Right renal cortex interstitium (tissue), 3 donors: ENCODE measurements around the gene KRT33A. TPM values are rescaled to one million over a fixed set of nuclear protein-coding genes. Genes with fewer than 3 reads are reported as not detected.

ENCODE experiments used
- DNase-seq, 3 donors: peaks; one replicate each; pipeline ENCODE4 v3.0.0-alpha.2; 2013; ENCODE audit warnings: low read depth in 3 of 3, low spot score in 2 of 3
- polyA plus RNA-seq, 3 donors: library from polyadenylated mRNA; unstranded; fragments of 120-200 nt; gene quantifications; one replicate each; pipeline ENCODE4 v1.2.1, GENCODE V29; 2013; ENCODE audit not compliant: insufficient read length in 3 of 3

KRT33A gene
- polyA plus RNA-seq, 3 donors, result not detected

- DNase-seq, result no peak
These were observed 42.2 kb downstream of the KRT33A start for GRCh38 chr17:41308251-41308917.

GRCh38 chr17:41307647-41308046, 43.0 kb downstream of the KRT33A start:
- DNase-seq, result no peak

- DNase-seq, result no peak
These were observed 46.5 kb downstream of the KRT33A start for GRCh38 chr17:41304091-41304490.

DNA sequence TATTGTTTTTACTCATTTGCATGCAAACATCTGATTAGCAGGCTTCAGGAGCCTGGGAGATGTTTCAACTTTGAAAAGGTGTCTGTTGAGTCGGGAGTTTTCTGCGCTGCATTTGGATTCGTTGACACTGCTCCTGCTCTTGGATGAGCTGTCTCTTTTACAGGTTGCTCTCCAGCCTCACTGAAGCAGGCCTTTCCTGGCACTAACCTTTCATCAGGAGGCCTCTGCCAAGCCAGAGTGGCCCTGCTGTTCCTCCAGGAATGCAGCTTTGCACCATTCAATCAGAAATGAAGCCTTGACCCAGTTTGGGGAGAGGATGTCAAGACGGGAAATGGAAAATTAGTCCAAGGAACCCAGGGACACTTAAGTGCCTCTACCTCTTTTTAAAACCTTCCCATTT, 47.6 kb downstream of the KRT33A start:
- no peak for DNase-seq

DNA sequence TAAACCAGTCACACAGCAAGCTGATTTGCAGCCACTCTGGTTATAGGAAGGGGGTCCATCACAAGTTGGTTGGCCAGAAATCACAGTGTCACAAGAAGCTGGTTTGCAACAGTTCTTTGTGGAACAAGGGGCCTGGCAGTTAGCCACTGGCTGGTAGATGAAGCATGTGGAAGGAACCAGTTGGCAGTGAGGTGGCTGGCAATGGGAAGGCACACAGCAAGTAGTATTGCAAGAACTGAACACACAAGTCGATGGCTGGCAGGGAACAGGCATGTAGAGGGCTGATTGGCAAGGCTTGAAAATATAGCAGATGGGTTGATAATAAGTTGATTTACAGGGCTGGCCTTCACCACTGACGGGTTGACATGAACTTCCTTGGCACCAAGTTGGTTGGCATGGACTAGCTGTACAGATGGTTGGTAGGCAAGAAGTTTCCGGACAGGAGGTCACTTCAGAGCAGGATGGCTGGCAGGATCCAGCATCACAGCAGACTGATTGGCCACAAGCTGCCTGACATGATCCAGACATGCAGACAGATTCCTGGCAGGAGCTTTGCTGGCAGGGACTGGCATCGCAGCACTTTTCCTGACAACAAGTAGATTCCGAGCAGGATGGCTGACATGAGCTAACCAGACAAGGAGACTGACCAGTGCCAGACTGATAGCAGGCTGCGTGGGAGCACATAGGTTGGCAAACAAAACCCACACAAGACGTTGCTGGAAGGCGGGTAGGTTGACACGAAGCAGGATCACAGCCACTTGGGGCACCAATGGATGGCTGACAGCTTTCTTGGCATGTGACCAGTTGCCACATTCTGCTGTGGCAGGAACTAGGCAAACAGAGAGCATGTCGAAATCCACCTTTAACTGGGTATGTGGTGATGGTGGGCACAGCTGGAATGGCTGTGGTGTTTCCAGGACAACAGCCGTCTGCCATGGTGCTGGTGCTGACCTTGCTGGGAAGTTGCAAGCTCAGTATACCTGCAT, 48.4 kb downstream of the KRT33A start, which contains the start of gene KRTAP29-1:
Gene KRTAP29-1 (minus strand): TSS at position 936 of the 986 bp plus-strand sequence. CDS start 0 bp downstream, at position 936.
- DNase-seq, result no peak

- no peak for DNase-seq
These were observed 49.3 kb downstream of the KRT33A start for GRCh38 chr17:41301204-41301790.

GRCh38 chr17:41298458-41299135, 52.0 kb downstream of the KRT33A start:
- no peak for DNase-seq

- no peak for DNase-seq
These were observed 53.8 kb downstream of the KRT33A start for GRCh38 chr17:41296846-41297245.

Other genes starting within 250 kb of the KRT33A start
- not detected for gene KRTAP4-16, start 248.6 kb downstream of the KRT33A start, polyA plus RNA-seq
- not detected for gene KRTAP4-9, start 245.4 kb downstream of the KRT33A start, polyA plus RNA-seq
- not detected for gene KRTAP4-11, start 232.5 kb downstream of the KRT33A start, polyA plus RNA-seq
- gene KRTAP4-12, start 226.6 kb downstream of the KRT33A start, polyA plus RNA-seq, result not detected
- gene KRTAP4-6, start 210.3 kb downstream of the KRT33A start, polyA plus RNA-seq, result not detected
- gene KRTAP4-5, start 201.0 kb downstream of the KRT33A start, polyA plus RNA-seq, result not detected
- gene KRTAP4-4, start 190.1 kb downstream of the KRT33A start, polyA plus RNA-seq, result not detected
- gene KRTAP4-3, start 182.6 kb downstream of the KRT33A start, polyA plus RNA-seq, result not detected
- not detected for gene KRTAP4-2, start 172.6 kb downstream of the KRT33A start, polyA plus RNA-seq
- not detected for gene KRTAP4-1, start 165.9 kb downstream of the KRT33A start, polyA plus RNA-seq
- gene KRTAP9-1, start 160.9 kb downstream of the KRT33A start, polyA plus RNA-seq, result not detected
- gene KRTAP9-2, start 124.2 kb downstream of the KRT33A start, polyA plus RNA-seq, result not detected
- not detected for gene KRTAP9-3, start 118.4 kb downstream of the KRT33A start, polyA plus RNA-seq
- gene KRTAP9-8, start 112.8 kb downstream of the KRT33A start, polyA plus RNA-seq, result not detected
- gene KRTAP9-4, start 101.1 kb downstream of the KRT33A start, polyA plus RNA-seq, result not detected
- gene KRTAP9-9, start 95.4 kb downstream of the KRT33A start, polyA plus RNA-seq, result not detected
- gene KRTAP9-6, start 85.5 kb downstream of the KRT33A start, polyA plus RNA-seq, result under 1 TPM; 0.10 to 0.14 (median 0.11) TPM
- not detected for gene KRTAP9-7, start 75.1 kb downstream of the KRT33A start, polyA plus RNA-seq
- not detected for gene KRTAP29-1, start 48.0 kb downstream of the KRT33A start, polyA plus RNA-seq
- gene KRTAP16-1, start 41.5 kb downstream of the KRT33A start, polyA plus RNA-seq, result not detected
- not detected for gene KRTAP17-1, start 35.1 kb downstream of the KRT33A start, polyA plus RNA-seq
- not detected for gene KRT33B, start 19.0 kb upstream of the KRT33A start, polyA plus RNA-seq
- not detected for gene KRT34, start 31.5 kb upstream of the KRT33A start, polyA plus RNA-seq
- gene KRT31, start 46.8 kb upstream of the KRT33A start, polyA plus RNA-seq, result not detected
- not detected for gene KRT37, start 73.8 kb upstream of the KRT33A start, polyA plus RNA-seq
- not detected for gene KRT38, start 90.2 kb upstream of the KRT33A start, polyA plus RNA-seq
- not detected for gene KRT32, start 116.6 kb upstream of the KRT33A start, polyA plus RNA-seq
- under 1 TPM in 1 of 3 donors, not detected in 2; 0.10 TPM for gene KRT35, start 130.3 kb upstream of the KRT33A start, polyA plus RNA-seq
- not detected for gene KRT36, start 139.1 kb upstream of the KRT33A start, polyA plus RNA-seq
- gene KRT13, start 154.8 kb upstream of the KRT33A start, polyA plus RNA-seq, result under 1 TPM in 1 of 3 donors, not detected in 2; 0.34 TPM
- gene KRT15, start 168.1 kb upstream of the KRT33A start, polyA plus RNA-seq, result 1 to 10 TPM in 1 of 3 donors, under 1 TPM in 2; 0.60 to 1.3 (median 0.89) TPM
- 100 to 1,000 TPM; 139 to 220 (median 177) TPM for gene KRT19, start 177.5 kb upstream of the KRT33A start, polyA plus RNA-seq
- not detected for gene KRT9, start 221.2 kb upstream of the KRT33A start, polyA plus RNA-seq
- gene KRT14, start 236.1 kb upstream of the KRT33A start, polyA plus RNA-seq, result under 1 TPM; 0.28 to 0.55 (median 0.35) TPM